ENCODE measurements around the gene SMC4.

Gene SMC4

GRCh38 chr3:160454995-160455394 lies 55.5 kb downstream of the SMC4 start:
- DNase-seq (ENCODE audit: extremely low read depth, low read depth) = no peak
- TF ChIP-seq CTCF (IDR thresholded peaks at IDR 0.05; ENCODE audit: low read depth, low read length) = no peak

GRCh38 chr3:160455846-160456245 lies 56.4 kb downstream of the SMC4 start:
- TF ChIP-seq CTCF (IDR thresholded peaks at IDR 0.05; ENCODE audit: low read depth, low read length) = no peak
- DNase-seq (ENCODE audit: extremely low read depth, low read depth) = no peak

GRCh38 chr3:160458151-160458550 lies 58.7 kb downstream of the SMC4 start:
- TF ChIP-seq CTCF (IDR thresholded peaks at IDR 0.05; ENCODE audit: low read depth, low read length) = no peak
- no peak for DNase-seq (ENCODE audit: extremely low read depth, low read depth)

- DNase-seq (ENCODE audit: extremely low read depth, low read depth) = no peak
- TF ChIP-seq CTCF (IDR thresholded peaks at IDR 0.05; ENCODE audit: low read depth, low read length) = no peak
Measured at GRCh38 chr3:160459450-160459970, 60.1 kb downstream of the SMC4 start.

- DNase-seq (ENCODE audit: extremely low read depth, low read depth) = no peak
- TF ChIP-seq CTCF (IDR thresholded peaks at IDR 0.05; ENCODE audit: low read depth, low read length) = no peak
Measured at GRCh38 chr3:160460033-160460432, 60.6 kb downstream of the SMC4 start.

GRCh38 chr3:160464321-160464720 lies 64.9 kb downstream of the SMC4 start:
- no peak for DNase-seq (ENCODE audit: extremely low read depth, low read depth)
- no peak for TF ChIP-seq CTCF (IDR thresholded peaks at IDR 0.05; ENCODE audit: low read depth, low read length)

GRCh38 chr3:160464971-160465370 lies 65.5 kb downstream of the SMC4 start:
- TF ChIP-seq CTCF (IDR thresholded peaks at IDR 0.05; ENCODE audit: low read depth, low read length) = no peak

More at GRCh38 chr3:160464971-160465370, 65.5 kb downstream of the SMC4 start:
- DNase-seq (ENCODE audit: extremely low read depth, low read depth) = no peak
